Karpas-422 (cell line): Measurements from ENCODE around the gene EPB42. TPM values are rescaled to one million over a fixed set of nuclear protein-coding genes. Genes with fewer than 3 reads are reported as not detected.

Experiments used
- small RNA-seq: library from RNA; depleted of rRNA; stranded (forward); fragments of <200 nt; gene quantifications from one replicate; pipeline ENCODE3, GENCODE V24; 2014
- total RNA-seq: library from RNA; depleted of rRNA; stranded (reverse); fragments of >200 nt; shearing (Covaris generic); gene quantifications from 2 replicates; pipeline ENCODE4 v1.2.3, GENCODE V29; 2014; ENCODE audit warnings: low replicate concordance; rRNA removed

The EPB42 gene
- total RNA-seq, 1 experiment from 2014 or later, result not detected

Small RNA genes lying within 50 kb of the gene (small RNA-seq; reads per million reads assigned to genes)
- gene RF00019, result not detected

Other genes with a start within 250 kb of the EPB42 start
- 25.8 and 56.0 TPM in 2 replicates for gene UBR1, start 115.0 kb downstream of the EPB42 start, total RNA-seq
- gene TMEM62, start 87.4 kb downstream of the EPB42 start, total RNA-seq, result 45.6 and 47.8 TPM in 2 replicates
- 119 and 130 TPM in 2 replicates for gene CCNDBP1, start 35.6 kb downstream of the EPB42 start, total RNA-seq
- gene TGM5, start 45.9 kb upstream of the EPB42 start, total RNA-seq, result not detected in 2 replicates
- not detected in 2 replicates for gene TGM7, start 81.2 kb upstream of the EPB42 start, total RNA-seq
- gene LCMT2, start 109.6 kb upstream of the EPB42 start, total RNA-seq, result 10.0 and 11.1 TPM in 2 replicates
- gene ZSCAN29, start 150.0 kb upstream of the EPB42 start, total RNA-seq, result 43.3 and 98.2 TPM in 2 replicates
- gene TUBGCP4, start 150.1 kb upstream of the EPB42 start, total RNA-seq, result 16.4 and 35.0 TPM in 2 replicates